Esophagus mucosa (tissue), 1 donor: ENCODE measurements around the gene CSF2RB. TPM values are rescaled to one million over a fixed set of nuclear protein-coding genes. Genes with fewer than 3 reads are reported as not detected.
A peak's percentile ranks its signal among the peaks of the same experiment; 100 is the strongest.

Experiments
- ATAC-seq: fragments of 200-7000 bp; cut with Tn5 transposase; one replicate; pipeline ENCODE4 v1.9.1; 2020
- total RNA-seq: library from RNA; stranded (reverse); gene quantifications from one replicate; pipeline ENCODE4 v1.2.4, GENCODE V29; 2023
- donor health status: DM: yes; HTN: yes; CAD: no.

CSF2RB gene
- total RNA-seq, 1 donor from 2014 or later: 1.00 TPM

GRCh38 chr22:36937319-36938027 lies 24.0 kb downstream of the CSF2RB start:
- no peak for ATAC-seq

- ATAC-seq: no peak
Observed at GRCh38 chr22:36938028-36938425, 24.6 kb downstream of the CSF2RB start.

GRCh38 chr22:36938886-36939285 lies 25.5 kb downstream of the CSF2RB start:
- ATAC-seq: no peak

GRCh38 chr22:36940676-36941075 lies 27.2 kb downstream of the CSF2RB start:
- no peak for ATAC-seq

GRCh38 chr22:36942556-36942955 lies 29.1 kb downstream of the CSF2RB start:
- ATAC-seq: no peak

- ATAC-seq: no peak
Observed at GRCh38 chr22:36946421-36947158, 33.2 kb downstream of the CSF2RB start.

GRCh38 chr22:36948273-36949225 lies 35.1 kb downstream of the CSF2RB start:
- peak; percentile 47 for ATAC-seq

- ATAC-seq: no peak
Observed at GRCh38 chr22:36950797-36951590, 37.6 kb downstream of the CSF2RB start.

- ATAC-seq: no peak
Observed at GRCh38 chr22:36951746-36952145, 38.3 kb downstream of the CSF2RB start.

- no peak for ATAC-seq
Observed at GRCh38 chr22:36953239-36954080, 40.0 kb downstream of the CSF2RB start.

- ATAC-seq: peak; percentile 23
Observed at GRCh38 chr22:36954251-36955014, 41.0 kb downstream of the CSF2RB start.

GRCh38 chr22:36955691-36956090 lies 42.3 kb downstream of the CSF2RB start:
- peak; percentile 57 for ATAC-seq

GRCh38 chr22:36958366-36958765 lies 44.9 kb downstream of the CSF2RB start:
- no peak for ATAC-seq

- ATAC-seq: no peak
Observed at GRCh38 chr22:36961626-36962025, 48.2 kb downstream of the CSF2RB start.

GRCh38 chr22:36963302-36963701 lies 49.9 kb downstream of the CSF2RB start:
- ATAC-seq: no peak

- ATAC-seq: no peak
Observed at GRCh38 chr22:36964106-36964505, 50.7 kb downstream of the CSF2RB start.

GRCh38 chr22:36965696-36966095 lies 52.3 kb downstream of the CSF2RB start:
- ATAC-seq: no peak

GRCh38 chr22:36966851-36967540 lies 53.6 kb downstream of the CSF2RB start:
- ATAC-seq: peak; percentile 41

GRCh38 chr22:36968249-36968964 lies 55.0 kb downstream of the CSF2RB start:
- no peak for ATAC-seq
